ENCODE measurements around the gene PPP1R9B.

DNA sequence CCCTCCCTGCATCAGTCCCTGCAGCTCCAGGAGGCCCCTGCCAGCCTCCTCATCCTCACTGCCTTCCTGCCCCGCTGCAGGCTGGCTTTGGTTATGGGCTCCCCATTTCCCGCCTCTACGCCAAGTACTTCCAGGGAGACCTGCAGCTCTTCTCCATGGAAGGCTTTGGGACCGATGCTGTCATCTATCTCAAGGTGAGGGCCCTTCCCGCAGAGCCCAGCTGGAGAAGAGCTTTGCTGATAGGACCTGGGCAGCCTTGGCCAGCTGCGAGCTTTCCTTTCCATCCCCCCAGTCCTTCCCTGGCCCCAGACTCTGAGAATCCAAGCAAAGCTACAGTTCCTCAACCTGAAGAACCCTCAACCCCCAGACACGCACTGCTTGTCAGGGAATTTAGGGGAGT is 41.3 kb downstream of the PPP1R9B start:
- TF ChIP-seq SUZ12 (IDR thresholded peaks at IDR 0.05; ENCODE audit: extremely low read depth, insufficient read depth, insufficient read length) (no peak), ZNF274 (IDR thresholded peaks at IDR 0.05; ENCODE audit: low read depth, low read length) (no peak)

Measured in NT2/D1 (cell line).